Astrocyte (in vitro differentiated cells and primary cell): ENCODE results near the gene WHRN. TPM values are rescaled to one million over a fixed set of nuclear protein-coding genes. Genes with fewer than 3 reads are reported as not detected.

Experiments used
- DNase-seq: peaks from one replicate; pipeline ENCODE4 v3.0.0-alpha.2; 2010; ENCODE audit warnings: low read depth
- FAIRE-seq: peaks from 2 replicates; lab custom pipeline; 2011; peaks lifted over from hg19 to GRCh38; lab: Jason Lieb, UNC
- H2AFZ ChIP-seq: 2 replicates; pipeline ENCODE4 v1.6.0; 2012; ENCODE audit warnings: low read depth, low read length, inconsistent platforms
- H3K27ac ChIP-seq: 2 replicates; pipeline ENCODE4 v1.5.1; 2011; ENCODE audit warnings: low read depth, low read length, inconsistent platforms
- H3K27me3 ChIP-seq: 2 replicates; pipeline ENCODE4 v1.6.0; 2011; ENCODE audit warnings: low read length, inconsistent platforms; ENCODE audit not compliant: insufficient read depth
- H3K36me3 ChIP-seq: 2 replicates; pipeline ENCODE4 v1.5.1; 2011; ENCODE audit warnings: low read length, inconsistent platforms; ENCODE audit not compliant: insufficient read depth
- H3K4me1 ChIP-seq: 2 replicates; pipeline ENCODE4 v1.5.1; 2011; ENCODE audit warnings: low read length, inconsistent platforms; ENCODE audit not compliant: insufficient read depth
- H3K4me2 ChIP-seq: 2 replicates; pipeline ENCODE4 v1.6.0; 2012; ENCODE audit warnings: low read length, inconsistent platforms
- H3K4me3 ChIP-seq: 2 replicates; pipeline ENCODE4 v1.5.1; 2011; ENCODE audit warnings: low read depth, mild to moderate bottlenecking, low read length, inconsistent platforms; ENCODE audit not compliant: insufficient read depth
- H3K79me2 ChIP-seq: 2 replicates; pipeline ENCODE4 v1.6.0; 2012; ENCODE audit warnings: mild to moderate bottlenecking, low read length, inconsistent platforms; ENCODE audit not compliant: insufficient read depth
- H3K9ac ChIP-seq: 2 replicates; pipeline ENCODE4 v1.6.0; 2012; ENCODE audit warnings: mild to moderate bottlenecking, low read length, inconsistent platforms
- H3K9me3 ChIP-seq: 2 replicates; pipeline ENCODE4 v1.5.1; 2012; ENCODE audit warnings: low read depth, mild to moderate bottlenecking, low read length, inconsistent platforms; ENCODE audit not compliant: insufficient read depth
- H4K20me1 ChIP-seq: 2 replicates; pipeline ENCODE4 v1.6.0; 2012; ENCODE audit warnings: low read length, inconsistent platforms; ENCODE audit not compliant: insufficient read depth
- H3K27ac Mint-ChIP-seq: one replicate; pipeline ENCODE4 v1.8.0; 2021; ENCODE audit warnings: mild to moderate bottlenecking, mixed read lengths; ENCODE audit not compliant: unreplicated experiment
- H3K27me3 Mint-ChIP-seq: one replicate; pipeline ENCODE4 v1.8.0; 2021; ENCODE audit warnings: low read depth, mixed read lengths; ENCODE audit not compliant: unreplicated experiment
- H3K36me3 Mint-ChIP-seq: one replicate; pipeline ENCODE4 v1.8.0; 2021; ENCODE audit warnings: low read depth, mixed read lengths; ENCODE audit not compliant: unreplicated experiment
- H3K4me1 Mint-ChIP-seq: one replicate; pipeline ENCODE4 v1.8.0; 2021; ENCODE audit warnings: low read depth, mixed read lengths; ENCODE audit not compliant: unreplicated experiment
- H3K4me3 Mint-ChIP-seq: one replicate; pipeline ENCODE4 v1.8.0; 2021; ENCODE audit warnings: mild to moderate bottlenecking, moderate library complexity, mixed read lengths; ENCODE audit not compliant: unreplicated experiment
- H3K9me3 Mint-ChIP-seq: one replicate; pipeline ENCODE4 v1.8.0; 2021; ENCODE audit warnings: mild to moderate bottlenecking, mixed read lengths; ENCODE audit not compliant: unreplicated experiment
- CTCF ChIP-seq: IDR thresholded peaks from 2 replicates; pipeline ENCODE4 v1.5.1; 2011; ENCODE audit warnings: low read depth, mild to moderate bottlenecking, inconsistent platforms, low read length, moderate library complexity; ENCODE audit not compliant: insufficient read depth
- EZH2 ChIP-seq: IDR thresholded peaks from 2 replicates; pipeline ENCODE4 v1.6.1; 2012; ENCODE audit warnings: mild to moderate bottlenecking, low read length, inconsistent platforms; ENCODE audit not compliant: insufficient read depth
- total RNA-seq: library from RNA; stranded (reverse); gene quantifications from 2 replicates; pipeline ENCODE4 v1.2.1, GENCODE V29; 2021

Gene WHRN
- total RNA-seq, 1 donor from 2014 or later: 10.2 TPM

GRCh38 chr9:114478459-114478858, 26.8 kb downstream of the WHRN start:
- no peak for TF ChIP-seq EZH2
- TF ChIP-seq CTCF: no peak
- no peaks in the 10 kb centered on the region for H3K9me3 Mint-ChIP-seq
- FAIRE-seq (no peak), DNase-seq (no peak)
- Histone ChIP-seq H3K9ac (no peak overlapping the region), H3K79me2 (no peaks in the 10 kb centered on the region), H4K20me1 (no peaks in the 10 kb centered on the region), H3K4me3 (no peak overlapping the region), H3K27me3 (no peaks in the 10 kb centered on the region), H3K4me2 (no peak overlapping the region), H3K9me3 (no peaks in the 10 kb centered on the region), H2AFZ (no peak overlapping the region), H3K36me3 (no peaks in the 10 kb centered on the region), H3K27ac (no peak overlapping the region), H3K4me1 (no peaks in the 10 kb centered on the region)
- H3K27me3 Mint-ChIP-seq: peaks cover 31% of the 10 kb centered on the region
- H3K4me1 Mint-ChIP-seq: peaks cover 9% of the 10 kb centered on the region
- H3K27ac Mint-ChIP-seq: no peak overlapping the region
- peaks cover 19% of the 10 kb centered on the region for H3K36me3 Mint-ChIP-seq
- H3K4me3 Mint-ChIP-seq: no peak overlapping the region

GRCh38 chr9:114477642-114478041, 27.6 kb downstream of the WHRN start:
- Histone ChIP-seq H3K4me2 (no peak overlapping the region), H3K9ac (no peak overlapping the region), H2AFZ (no peak overlapping the region), H3K79me2 (no peaks in the 10 kb centered on the region), H3K27ac (no peak overlapping the region), H4K20me1 (no peaks in the 10 kb centered on the region), H3K27me3 (no peaks in the 10 kb centered on the region), H3K4me1 (no peaks in the 10 kb centered on the region), H3K9me3 (no peaks in the 10 kb centered on the region), H3K36me3 (no peaks in the 10 kb centered on the region), H3K4me3 (no peak overlapping the region)
- Mint-ChIP-seq H3K36me3 (peaks cover 19% of the 10 kb centered on the region), H3K4me1 (peaks cover 9% of the 10 kb centered on the region), H3K27ac (no peak overlapping the region), H3K9me3 (no peaks in the 10 kb centered on the region), H3K4me3 (no peak overlapping the region), H3K27me3 (peaks cover 24% of the 10 kb centered on the region)
- no peak for FAIRE-seq
- no peak for TF ChIP-seq CTCF
- no peak for TF ChIP-seq EZH2
- DNase-seq: no peak

- H3K79me2 ChIP-seq: no peaks in the 10 kb centered on the region
- H3K4me1 Mint-ChIP-seq: peaks cover 9% of the 10 kb centered on the region
- H3K27me3 Mint-ChIP-seq: peaks cover 21% of the 10 kb centered on the region
- no peak for DNase-seq
- H3K4me1 ChIP-seq: no peaks in the 10 kb centered on the region
- no peaks in the 10 kb centered on the region for H3K27me3 ChIP-seq
- no peak overlapping the region for H3K4me3 ChIP-seq
- H3K4me3 Mint-ChIP-seq: no peak overlapping the region
- H3K9ac ChIP-seq: no peak overlapping the region
- no peaks in the 10 kb centered on the region for H3K9me3 ChIP-seq
- TF ChIP-seq EZH2 (no peak), CTCF (no peak)
- no peaks in the 10 kb centered on the region for H3K9me3 Mint-ChIP-seq
- H3K36me3 ChIP-seq: no peaks in the 10 kb centered on the region
- H3K4me2 ChIP-seq: no peak overlapping the region
- H3K36me3 Mint-ChIP-seq: peaks cover 20% of the 10 kb centered on the region
- no peak overlapping the region for H2AFZ ChIP-seq
- H4K20me1 ChIP-seq: no peaks in the 10 kb centered on the region
- H3K27ac ChIP-seq: no peak overlapping the region
- no peak overlapping the region for H3K27ac Mint-ChIP-seq
- no peak for FAIRE-seq
These were observed 28.3 kb downstream of the WHRN start for GRCh38 chr9:114476891-114477469.
